H9 (cell line): Measurements from ENCODE around the gene GDF15. TPM values are rescaled to one million over a fixed set of nuclear protein-coding genes. Genes with fewer than 3 reads are reported as not detected.

Experiments
- DNase-seq: peaks from one replicate; pipeline ENCODE4 v3.0.0-alpha.2; 2017
- H2AFZ ChIP-seq: one replicate; pipeline ENCODE4 v1.6.1; 2013; ENCODE audit warnings: mild to moderate bottlenecking, low read length, control low read depth, moderate library complexity
- H2AK5ac ChIP-seq: 2 replicates; pipeline ENCODE4 v1.6.1; 2013; ENCODE audit warnings: low read length, control low read depth, mixed read lengths; ENCODE audit not compliant: insufficient read length
- H2BK120ac ChIP-seq: one replicate; pipeline ENCODE4 v1.6.1; 2013; ENCODE audit warnings: low read depth, mild to moderate bottlenecking, low read length, control low read depth, inconsistent platforms; ENCODE audit not compliant: poor library complexity, severe bottlenecking
- H2BK12ac ChIP-seq: 2 replicates; pipeline ENCODE4 v1.6.1; 2013; ENCODE audit warnings: low read length, control low read depth, mixed read lengths, low read depth; ENCODE audit not compliant: insufficient read length
- H2BK15ac ChIP-seq: 2 replicates; pipeline ENCODE4 v1.6.1; 2013; ENCODE audit warnings: low read depth, low read length, control low read depth
- H2BK20ac ChIP-seq: one replicate; pipeline ENCODE4 v1.6.1; 2013; ENCODE audit warnings: low read depth, mild to moderate bottlenecking, low read length, control low read depth, inconsistent platforms; ENCODE audit not compliant: poor library complexity, severe bottlenecking
- H2BK5ac ChIP-seq: 2 replicates; pipeline ENCODE4 v1.6.1; 2013; ENCODE audit warnings: low read length, control low read depth, mixed read lengths; ENCODE audit not compliant: insufficient read length
- H3K14ac ChIP-seq: 2 replicates; pipeline ENCODE4 v1.6.1; 2013; ENCODE audit warnings: low read length, control low read depth; ENCODE audit not compliant: insufficient read depth
- H3K18ac ChIP-seq: 2 replicates; pipeline ENCODE4 v1.6.1; 2013; ENCODE audit warnings: low read depth, mild to moderate bottlenecking, mixed read lengths, low read length, control low read depth; ENCODE audit not compliant: insufficient read length
- H3K23ac ChIP-seq: 2 replicates; pipeline ENCODE4 v1.6.1; 2013; ENCODE audit warnings: low read length, control low read depth, mixed read lengths, low read depth; ENCODE audit not compliant: insufficient read length
- H3K23me2 ChIP-seq: 2 replicates; pipeline ENCODE4 v1.6.1; 2013; ENCODE audit warnings: low read depth, mild to moderate bottlenecking, mixed read lengths, low read length, control low read depth; ENCODE audit not compliant: insufficient read length, poor library complexity, severe bottlenecking
- H3K27ac ChIP-seq: 2 replicates; pipeline ENCODE4 v1.5.1; 2013; ENCODE audit warnings: low read length, control low read depth, mixed read lengths, low read depth; ENCODE audit not compliant: insufficient read length
- H3K27me3 ChIP-seq: 2 replicates; pipeline ENCODE4 v1.6.1; 2013; ENCODE audit warnings: low read length, control low read depth, inconsistent platforms; ENCODE audit not compliant: insufficient read depth
- H3K4ac ChIP-seq: 2 replicates; pipeline ENCODE4 v1.6.1; 2013; ENCODE audit warnings: low read depth, mild to moderate bottlenecking, control low read depth, inconsistent platforms, low read length, moderate library complexity
- H3K4me1 ChIP-seq: 2 replicates; pipeline ENCODE4 v1.6.1; 2013; ENCODE audit warnings: low read length, control low read depth, inconsistent platforms; ENCODE audit not compliant: insufficient read depth
- H3K4me2 ChIP-seq: 2 replicates; pipeline ENCODE4 v1.6.1; 2013; ENCODE audit warnings: low read length, control low read depth, mixed read lengths; ENCODE audit not compliant: insufficient read length, insufficient read depth
- H3K56ac ChIP-seq: 2 replicates; pipeline ENCODE4 v1.6.1; 2013; ENCODE audit warnings: low read depth, mild to moderate bottlenecking, mixed read lengths, low read length, control low read depth; ENCODE audit not compliant: insufficient read length
- H3K79me1 ChIP-seq: 2 replicates; pipeline ENCODE4 v1.6.1; 2013; ENCODE audit warnings: low read depth, mild to moderate bottlenecking, moderate library complexity, low read length, control low read depth, inconsistent platforms; ENCODE audit not compliant: insufficient read depth, poor library complexity, severe bottlenecking
- H3K79me2 ChIP-seq: 2 replicates; pipeline ENCODE4 v1.6.1; 2013; ENCODE audit warnings: low read length, control low read depth, inconsistent platforms; ENCODE audit not compliant: insufficient read depth
- H3K9ac ChIP-seq: 2 replicates; pipeline ENCODE4 v1.6.1; 2013; ENCODE audit warnings: low read length, control low read depth, mixed read lengths; ENCODE audit not compliant: insufficient read length; ENCODE audit errors: extremely low read depth
- H3K9me3 ChIP-seq: one replicate; pipeline ENCODE4 v1.6.1; 2013; ENCODE audit warnings: low read depth, low read length, inconsistent platforms; ENCODE audit not compliant: control insufficient read depth
- H3T11ph ChIP-seq: one replicate; pipeline ENCODE4 v1.6.1; 2013; ENCODE audit warnings: mild to moderate bottlenecking, low read length, control low read depth, inconsistent platforms
- H4K20me1 ChIP-seq: one replicate; pipeline ENCODE4 v1.6.1; 2013; ENCODE audit not compliant: control insufficient read depth, insufficient read length, insufficient read depth
- H4K5ac ChIP-seq: 2 replicates; pipeline ENCODE4 v1.6.1; 2013; ENCODE audit warnings: low read depth, mild to moderate bottlenecking, mixed read lengths, low read length, control low read depth; ENCODE audit not compliant: insufficient read length
- H4K8ac ChIP-seq: replicated peaks from 2 replicates; pipeline ENCODE4 v1.6.1; 2013; ENCODE audit warnings: low read length, control low read depth, mixed read lengths, low read depth; ENCODE audit not compliant: insufficient read length
- H4K91ac ChIP-seq: 2 replicates; pipeline ENCODE4 v1.6.1; 2013; ENCODE audit warnings: low read depth, mild to moderate bottlenecking, moderate library complexity, mixed read lengths, low read length, control low read depth; ENCODE audit not compliant: insufficient read length
- H3K27ac Mint-ChIP-seq, 3 experiments: 2 replicates in 2 of 3; 3 replicates in 1 of 3; pipeline ENCODE4 v1.8.0; 2020 to 2021; ENCODE audit warnings: mixed read lengths in 3 of 3, mild to moderate bottlenecking in 1 of 3, moderate library complexity in 1 of 3
- H3K27me3 Mint-ChIP-seq: 2 replicates; pipeline ENCODE4 v1.8.0; 2021; ENCODE audit warnings: low read depth, mild to moderate bottlenecking, moderate library complexity, mixed read lengths
- H3K36me3 Mint-ChIP-seq, 3 experiments: 2 replicates in 2 of 3; 3 replicates in 1 of 3; pipeline ENCODE4 v1.8.0; 2020 to 2021; ENCODE audit warnings: low read depth in 3 of 3, mixed read lengths in 3 of 3; ENCODE audit not compliant: insufficient read depth in 1 of 3
- H3K4me1 Mint-ChIP-seq, 2 experiments: 2 replicates each; pipeline ENCODE4 v1.8.0; 2020; ENCODE audit warnings: mixed read lengths in 2 of 2
- H3K4me3 Mint-ChIP-seq, 2 experiments: 2 replicates in 1 of 2; 3 replicates in 1 of 2; pipeline ENCODE4 v1.8.0; 2020 to 2021; ENCODE audit warnings: mild to moderate bottlenecking in 2 of 2, mixed read lengths in 2 of 2, moderate library complexity in 1 of 2
- H3K9me3 Mint-ChIP-seq, 2 experiments: 2 replicates in 1 of 2; 3 replicates in 1 of 2; pipeline ENCODE4 v1.8.0; 2020; ENCODE audit warnings: mild to moderate bottlenecking in 2 of 2, mixed read lengths in 2 of 2, moderate library complexity in 1 of 2
- CTCF ChIP-seq: fragments of 200-600 bp; sonication (generic); conservative IDR thresholded peaks from 3 replicates; pipeline ENCODE4 v1.8.0; 2021; ENCODE audit warnings: antibody characterized with exemption, mild to moderate bottlenecking
- WGBS: extraction: QIAGEN DNeasy Blood & Tissue Kit; methylation state at CpG from one replicate; pipeline ENCODE4 v1.1.7; 2013; ENCODE audit warnings: missing lambda C conversion rate, low lambda C conversion rate, mixed read lengths; ENCODE audit not compliant: insufficient read length; ENCODE audit errors: extremely low coverage; 5-methylcytosine and 5-hydroxymethylcytosine counted together
- total RNA-seq: library from RNA; stranded (reverse); gene quantifications from 2 replicates; pipeline ENCODE4 v1.2.1, GENCODE V29; 2021

GDF15 gene
- total RNA-seq, 1 experiment from 2014 or later: 5.7 TPM

GRCh38 chr19:18417250-18418028 is 31.5 kb downstream of the GDF15 start:
- H3K56ac ChIP-seq: no peak overlapping the region
- no peak overlapping the region for H2BK12ac ChIP-seq
- TF ChIP-seq CTCF: no peak
- peak; percentile 85 for DNase-seq
- H2BK120ac ChIP-seq: no peak overlapping the region
- no peak overlapping the region for H4K5ac ChIP-seq
- H2BK5ac ChIP-seq: no peak overlapping the region
- H4K91ac ChIP-seq: no peak overlapping the region
- H2AK5ac ChIP-seq: no peak overlapping the region
- H3K4ac ChIP-seq: no peak overlapping the region
- no peaks in the 10 kb centered on the region for H3K79me1 ChIP-seq
- H3K14ac ChIP-seq: 0 out of 2 replicates have a peak overlapping the region, but pooled peaks have one; percentile 1
- no peaks in the 10 kb centered on the region for H4K20me1 ChIP-seq
- H3K18ac ChIP-seq: peak overlapping the region; percentile 66
- peaks cover 14% of the 10 kb centered on the region for H3K23me2 ChIP-seq
- no peaks in the 10 kb centered on the region; the same call in 1 of the 2 replicates for H3K27me3 ChIP-seq
- no peak overlapping the region for H3K27ac ChIP-seq
- no peaks in the 10 kb centered on the region; a peak in 2 of 5 replicates for H3K9me3 Mint-ChIP-seq
- H2BK20ac ChIP-seq: no peak overlapping the region
- H4K8ac ChIP-seq: no peak overlapping the region
- peak overlapping the region in 2 of 3 experiments; percentile 94 to 95; a peak in 6 of 7 replicates for H3K27ac Mint-ChIP-seq
- no peaks in the 10 kb centered on the region for H3K9me3 ChIP-seq
- H3K23ac ChIP-seq: no peak overlapping the region
- no peak overlapping the region for H2AFZ ChIP-seq
- no peak overlapping the region for H3T11ph ChIP-seq
- H3K4me2 ChIP-seq: peak overlapping the region; percentile 35
- peaks cover 61% of the 10 kb centered on the region for H3K27me3 Mint-ChIP-seq
- H3K4me1 ChIP-seq: peaks cover 4% of the 10 kb centered on the region; the same call in 1 of the 2 replicates
- H3K79me2 ChIP-seq: no peaks in the 10 kb centered on the region
- no peak overlapping the region for H3K9ac ChIP-seq
- WGBS: no CpG with 5 or more reads among the region's 53 CpGs
- peaks cover 23 to 50% of the 10 kb centered on the region in 2 experiments for H3K4me1 Mint-ChIP-seq
- no peaks in the 10 kb centered on the region; a peak in 1 of 7 replicates for H3K36me3 Mint-ChIP-seq
- no peak overlapping the region for H2BK15ac ChIP-seq
- peak overlapping the region; percentile 66 to 84 for H3K4me3 Mint-ChIP-seq
